NOMO-1 treated with dmso at 0.1 percent for 144 hours (cell line): ENCODE data around the gene CEP44.
A peak's percentile ranks its signal among the peaks of the same experiment; 100 is the strongest.
"Not testable (repeated sequence)": the region's sequence is repeated elsewhere in the genome, so short reads cannot be mapped to it uniquely, and the experiment has no call there.

Experiments used
- DNase-seq: peaks from one replicate; lab custom pipeline; 2025; ENCODE audit not compliant: unreplicated experiment; lab: John Stamatoyannopoulos, UW

Gene CEP44, protein sequence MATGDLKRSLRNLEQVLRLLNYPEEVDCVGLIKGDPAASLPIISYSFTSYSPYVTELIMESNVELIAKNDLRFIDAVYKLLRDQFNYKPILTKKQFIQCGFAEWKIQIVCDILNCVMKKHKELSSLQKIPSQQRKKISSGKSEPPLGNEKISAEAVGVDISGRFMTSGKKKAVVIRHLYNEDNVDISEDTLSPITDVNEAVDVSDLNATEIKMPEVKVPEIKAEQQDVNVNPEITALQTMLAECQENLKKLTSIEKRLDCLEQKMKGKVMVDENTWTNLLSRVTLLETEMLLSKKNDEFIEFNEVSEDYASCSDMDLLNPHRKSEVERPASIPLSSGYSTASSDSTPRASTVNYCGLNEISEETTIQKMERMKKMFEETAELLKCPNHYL

DNA sequence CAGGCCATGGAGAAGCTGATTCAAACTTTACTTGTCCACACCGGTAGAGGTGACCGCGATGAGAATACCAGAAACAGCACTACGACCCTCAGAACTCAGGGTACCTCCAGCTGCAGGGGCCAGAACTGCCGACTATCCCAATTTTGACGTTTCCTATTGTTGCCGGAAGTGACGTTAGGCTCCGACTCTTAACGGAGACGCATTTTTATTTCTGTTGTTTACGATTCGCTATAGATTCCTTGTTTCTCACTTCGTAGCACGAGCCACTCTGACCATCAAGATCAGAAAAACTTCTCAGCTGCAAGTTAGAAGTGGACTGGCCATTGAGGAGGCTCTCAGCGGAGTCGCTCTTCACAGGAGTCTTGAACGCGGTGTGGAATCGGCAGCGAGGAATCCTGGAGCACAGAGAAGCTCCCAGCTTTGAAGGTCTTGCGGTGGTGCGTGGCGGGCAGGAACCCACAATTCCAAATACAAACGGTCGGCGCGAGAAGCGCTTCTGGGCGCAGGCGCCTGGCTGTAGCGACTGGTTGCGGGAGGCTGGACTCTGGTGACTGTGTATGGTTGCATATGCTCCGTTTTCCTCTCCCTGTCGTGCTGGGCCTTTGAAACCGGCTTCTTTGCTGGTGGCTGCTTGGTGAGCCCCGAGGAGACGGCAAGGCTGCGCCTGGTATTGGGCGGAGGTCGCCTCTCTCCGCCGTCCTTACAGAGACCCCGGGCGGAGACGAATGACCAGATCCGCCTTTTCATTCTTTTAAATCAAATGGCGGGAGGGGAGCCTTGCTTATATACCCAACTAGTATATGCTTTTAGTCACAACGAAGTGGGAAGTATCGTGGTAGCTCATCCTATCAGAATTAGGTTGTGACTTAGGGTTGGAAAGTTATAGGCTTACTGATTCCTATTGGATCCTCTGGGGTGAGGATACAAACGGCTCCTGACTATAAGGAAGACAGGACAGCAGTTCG, at the start of gene CEP44, which contains the start of gene FBXO8:
Gene CEP44, plus strand, starts transcription at position 405 of the 965 bp plus-strand sequence. CDS start 15,211 bp downstream, outside the sequence.
Gene FBXO8, minus strand, starts transcription at position 161 of the 965 bp plus-strand sequence. CDS start 20,575 bp downstream, outside the sequence.
- peak; percentile 50 for DNase-seq

DNA sequence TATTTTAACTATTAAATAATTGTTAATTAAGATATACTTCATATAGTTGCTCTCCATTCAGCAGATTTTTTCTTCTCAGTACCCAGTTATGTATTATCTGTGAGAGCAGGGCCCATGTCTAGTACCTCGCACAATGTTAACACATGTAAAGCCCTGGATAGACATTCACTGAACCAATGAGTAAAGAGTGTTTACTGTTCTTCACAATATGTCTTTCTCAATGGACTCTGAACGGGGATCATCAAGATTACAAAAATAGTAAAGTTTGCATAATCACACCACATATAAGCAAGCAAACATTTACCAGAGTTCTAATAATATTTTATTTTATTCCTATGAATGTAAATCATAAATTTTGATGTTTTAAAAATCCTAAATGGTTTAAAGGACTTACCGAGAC, 47.4 kb upstream of the CEP44 start:
- DNase-seq = no peak

DNA sequence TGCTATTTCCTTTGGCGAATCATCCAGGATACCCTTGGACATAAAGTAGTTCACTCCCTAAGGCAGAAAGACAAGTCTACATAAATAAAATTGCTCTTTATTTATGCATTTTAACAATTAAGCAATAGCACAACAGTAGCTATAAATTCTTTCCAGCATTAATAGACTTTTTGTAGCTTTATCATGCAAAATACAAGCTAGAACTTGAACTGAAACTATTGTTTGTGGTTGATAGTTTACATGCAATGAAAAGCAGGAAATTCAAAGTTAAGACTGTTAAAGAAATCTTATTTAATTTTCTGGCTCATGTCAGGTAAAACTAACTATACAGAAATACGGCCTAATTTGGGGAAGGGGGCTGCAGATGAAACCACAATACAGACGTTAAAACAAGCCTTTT, 42.5 kb upstream of the CEP44 start:
- DNase-seq = no peak

DNA sequence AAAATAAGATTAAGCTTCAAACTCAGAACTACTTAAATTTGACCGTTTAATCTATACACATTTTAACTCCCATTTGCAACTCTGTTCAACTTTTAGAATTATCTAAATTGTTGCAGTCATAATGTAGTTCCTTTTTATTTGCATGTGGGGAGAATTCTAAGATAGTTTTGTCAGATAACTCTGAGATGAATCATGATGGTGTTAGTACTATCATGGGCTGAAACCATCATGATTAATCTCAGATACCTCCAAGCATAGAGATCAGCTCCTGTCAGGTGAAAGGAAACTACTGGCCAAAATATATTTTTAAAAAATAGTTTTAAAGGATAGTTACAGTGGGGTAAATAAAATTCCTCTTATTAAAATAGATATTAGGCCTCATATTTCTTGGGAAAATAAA, 39.3 kb upstream of the CEP44 start:
- DNase-seq = no peak

DNA sequence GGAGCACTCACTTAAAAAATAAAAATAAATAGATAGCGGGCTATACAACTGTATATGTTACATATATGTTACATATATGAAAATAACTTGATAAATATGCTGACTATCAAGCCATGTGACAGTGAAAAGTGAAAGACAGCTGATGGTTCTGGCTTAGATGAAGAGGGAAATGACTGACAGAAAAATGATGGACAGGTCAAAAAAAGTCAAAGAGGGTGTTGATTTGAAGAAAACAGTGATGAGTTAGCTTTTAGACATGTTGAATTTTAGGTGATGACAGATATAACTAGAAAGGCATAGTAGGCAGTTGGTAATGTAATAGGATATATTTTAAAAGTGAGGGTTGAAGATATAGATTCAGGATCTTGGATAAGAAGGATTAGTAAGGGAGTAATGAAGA, 38.0 kb upstream of the CEP44 start:
- no peak for DNase-seq

DNA sequence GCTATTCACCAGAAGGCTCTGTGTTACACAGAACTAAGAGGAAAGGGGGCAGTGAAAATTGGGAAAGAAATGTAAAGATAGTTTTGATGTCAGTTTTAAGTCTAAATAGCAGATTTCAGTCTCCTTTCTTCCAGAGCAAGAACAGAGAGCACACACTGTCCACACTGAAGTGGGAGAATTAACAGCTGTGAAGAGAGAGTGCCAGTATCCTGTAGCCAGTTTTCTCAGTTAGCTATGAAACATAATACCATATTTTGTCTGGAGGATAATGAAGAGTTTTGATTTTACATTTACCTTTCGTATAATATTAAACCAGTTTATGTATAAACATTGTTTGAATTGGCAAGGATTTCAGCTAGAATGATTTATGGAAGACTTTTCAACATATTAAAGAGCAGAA, 35.3 kb upstream of the CEP44 start:
- no peak for DNase-seq

DNA sequence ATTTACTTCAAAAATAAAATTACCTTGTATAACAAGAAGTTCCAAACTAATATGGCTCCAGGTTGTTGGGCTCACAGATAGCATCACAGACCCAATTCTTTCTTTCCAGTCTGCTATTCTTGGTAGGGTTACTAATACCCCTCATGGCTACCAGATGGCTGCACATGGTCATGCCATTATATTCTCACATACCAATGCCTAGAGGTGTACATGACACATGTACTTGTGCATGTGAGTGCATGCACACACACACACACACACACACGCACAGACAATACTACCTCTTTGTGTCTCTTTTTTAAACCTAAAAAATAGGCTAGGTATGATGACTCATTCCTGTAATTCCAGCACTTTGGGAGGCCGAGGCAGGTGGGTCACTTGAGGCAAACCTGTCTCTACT, 31.3 kb upstream of the CEP44 start:
- no peak for DNase-seq

DNA sequence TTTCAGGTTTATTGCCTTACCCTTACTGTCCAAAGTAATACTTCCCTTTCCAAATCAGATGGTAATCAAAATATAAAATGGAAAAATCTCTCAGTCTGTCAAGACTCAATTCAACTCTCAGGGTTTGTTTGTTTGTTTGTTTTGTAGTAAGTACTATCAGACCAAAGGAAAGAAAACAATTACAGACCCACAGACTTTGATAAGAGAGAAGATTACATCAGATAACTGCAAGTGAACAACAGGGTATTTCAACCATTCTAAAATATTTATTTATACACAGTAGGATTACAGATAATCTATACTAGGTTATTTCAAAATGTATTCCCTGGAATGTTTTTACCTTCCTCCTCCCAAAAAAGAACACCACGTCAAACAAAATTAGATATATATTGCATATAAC, 29.1 kb upstream of the CEP44 start:
- no peak for DNase-seq

DNA sequence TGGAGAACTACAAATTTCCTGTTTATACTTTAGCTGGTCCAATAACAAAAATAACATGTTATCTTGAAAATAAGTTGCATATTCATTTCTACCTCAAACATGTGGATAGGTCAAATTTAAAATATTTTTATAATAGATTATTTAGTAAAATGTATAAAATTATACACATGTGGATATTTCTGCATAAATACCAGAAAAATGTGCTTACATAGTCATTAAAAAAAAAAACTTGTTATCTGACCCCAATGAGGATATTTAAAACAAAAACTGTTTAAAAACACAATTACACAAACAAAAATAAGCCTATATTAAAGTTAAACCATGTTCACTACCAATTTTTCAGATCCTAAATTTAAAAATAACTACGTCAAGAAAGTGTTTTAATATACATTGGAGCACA, 28.3 kb upstream of the CEP44 start:
- no peak for DNase-seq

DNA sequence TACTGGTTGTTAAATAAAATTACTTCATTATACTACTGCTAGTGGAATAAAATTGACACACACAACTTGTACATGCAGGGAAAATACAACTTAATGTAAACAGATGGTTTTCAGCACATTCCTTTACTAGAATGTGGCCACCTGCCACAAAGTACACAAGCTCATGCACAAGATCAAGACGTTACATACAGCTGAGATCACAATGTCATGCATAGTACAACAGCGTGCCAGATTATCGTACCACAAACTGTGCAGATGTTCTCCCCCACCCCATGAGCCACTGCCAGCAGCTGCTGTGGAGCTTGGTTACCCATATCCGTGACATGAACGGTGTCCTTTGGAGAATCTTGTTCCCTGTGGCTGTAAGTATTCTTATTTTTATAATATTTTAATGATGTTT, 27.9 kb upstream of the CEP44 start:
- no peak for DNase-seq

DNA sequence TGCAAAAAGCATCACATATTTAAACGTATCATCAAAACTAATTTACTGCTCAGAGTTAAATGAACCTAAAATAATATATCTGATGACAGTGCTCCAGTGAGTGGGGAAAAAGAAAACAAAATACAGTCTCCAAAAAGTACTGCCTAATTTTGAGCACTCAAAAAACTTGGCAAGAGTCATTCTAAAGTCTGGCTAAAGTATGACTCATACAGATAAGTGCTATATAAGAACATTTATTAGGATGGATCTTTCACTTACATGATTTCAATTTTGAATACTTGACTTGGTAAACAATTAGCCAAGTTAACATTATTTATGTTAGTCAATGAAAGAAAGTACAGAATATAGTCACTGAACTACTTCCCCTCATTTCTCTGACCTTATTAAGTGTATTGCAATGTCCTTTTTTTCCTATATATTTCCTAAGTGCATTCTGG, 27.4 kb upstream of the CEP44 start:
- DNase-seq = no peak

DNA sequence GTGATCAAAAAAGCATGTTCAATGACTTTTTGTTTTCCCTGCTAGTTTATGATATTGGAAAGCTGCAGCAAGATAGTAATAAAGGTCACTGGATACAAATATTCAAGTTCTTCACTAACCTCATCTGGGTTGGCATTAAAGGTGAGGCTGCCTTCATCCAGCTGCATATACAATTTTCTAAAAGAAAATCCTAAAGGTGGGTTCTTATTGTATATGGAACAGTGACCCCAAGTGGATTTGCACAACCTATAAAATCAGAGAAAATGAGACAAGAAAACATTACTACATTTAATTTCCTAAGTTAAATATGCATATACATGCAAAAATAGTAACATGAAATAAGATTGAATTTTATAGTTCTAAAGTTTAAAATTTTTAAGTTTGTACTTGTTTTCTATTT, 24.1 kb upstream of the CEP44 start:
- no peak for DNase-seq

DNA sequence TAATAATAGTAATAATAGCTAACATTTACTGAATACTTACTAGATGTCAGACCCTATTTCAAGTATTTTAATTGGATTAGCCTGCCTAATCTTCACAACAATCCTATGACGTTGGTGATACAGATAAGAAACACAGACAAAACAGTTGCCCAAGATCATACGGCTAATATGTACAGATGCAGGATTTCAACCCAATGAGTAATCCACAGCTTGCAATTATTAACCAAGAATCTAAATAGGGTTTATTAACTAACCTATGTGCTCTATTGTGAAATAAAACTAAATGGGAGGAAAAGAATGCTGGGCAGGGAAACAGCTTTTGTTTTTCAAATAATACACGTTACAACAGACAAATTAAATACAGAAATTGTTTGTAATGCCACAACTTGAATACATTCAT, 23.6 kb upstream of the CEP44 start:
- no peak for DNase-seq

DNA sequence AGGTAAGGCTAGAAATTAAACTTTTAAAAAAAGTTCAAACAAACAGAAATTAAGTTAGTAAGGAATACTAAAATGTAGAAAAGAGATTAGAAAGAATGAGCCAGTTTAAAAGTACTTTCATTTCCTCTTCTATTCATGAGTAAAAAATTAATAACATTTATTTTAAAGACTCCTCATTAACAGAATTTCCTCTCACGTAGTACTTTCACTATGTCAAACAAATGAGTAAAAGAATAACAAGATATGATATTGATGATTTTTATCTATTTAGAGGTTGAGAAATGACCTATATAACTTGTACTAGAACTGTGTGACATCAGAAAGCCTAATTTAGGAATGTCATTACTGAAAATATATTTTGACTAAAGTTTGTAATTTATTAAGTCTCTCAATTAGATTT, 22.3 kb upstream of the CEP44 start:
- not testable (repeated sequence) for DNase-seq

DNA sequence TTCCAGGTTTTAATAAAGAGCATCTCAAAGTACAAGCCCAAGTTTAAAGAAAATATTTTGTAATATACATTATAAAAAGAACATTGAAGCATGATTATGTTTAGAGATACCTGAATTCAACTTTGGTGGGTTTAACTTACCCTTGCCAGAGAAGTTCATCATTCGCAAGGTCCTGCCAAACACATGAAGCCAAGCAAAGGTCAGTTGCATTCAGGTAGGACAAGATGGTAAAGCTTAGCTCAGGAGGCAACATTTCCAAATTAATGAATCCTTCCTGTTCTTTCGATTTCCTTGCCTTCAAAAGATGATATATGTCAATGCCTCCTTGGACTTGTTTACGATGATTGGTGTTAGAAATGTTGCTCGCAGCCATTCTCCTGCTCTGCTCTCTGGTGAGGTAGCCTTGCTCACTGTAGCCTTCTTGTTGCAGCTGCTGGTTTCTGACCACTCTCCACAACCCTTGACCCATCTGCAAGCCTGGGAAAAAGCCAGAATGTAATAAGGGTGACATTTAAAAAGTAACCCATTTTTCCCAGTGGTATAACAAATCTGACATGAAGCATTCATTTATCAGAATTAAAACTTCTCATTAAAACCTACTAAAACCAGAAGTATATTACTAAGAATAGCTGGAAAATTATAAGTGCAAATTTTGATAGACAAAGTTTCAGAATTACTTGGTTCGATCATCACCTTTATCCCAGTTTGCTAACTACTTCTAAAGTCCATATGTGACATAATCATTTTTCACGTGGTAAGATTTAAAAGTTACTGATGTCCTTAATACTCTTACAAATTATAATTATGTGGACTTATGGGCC, 20.9 kb upstream of the CEP44 start:
- DNase-seq = no peak

DNA sequence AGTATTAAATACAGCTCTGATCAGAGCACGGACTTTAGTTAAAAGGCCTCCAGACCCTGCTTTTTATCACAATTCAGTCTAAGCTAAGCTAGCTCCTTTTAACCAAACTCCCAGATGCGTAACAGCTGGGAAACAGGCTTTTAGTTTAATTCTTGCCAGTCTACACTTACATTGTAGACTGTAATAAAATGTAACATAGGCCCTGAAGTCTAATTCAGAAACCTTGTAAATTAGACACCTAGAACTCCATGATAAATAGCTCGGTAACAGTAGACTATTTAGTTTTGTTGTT, 20.3 kb upstream of the CEP44 start:
- DNase-seq = no peak

DNA sequence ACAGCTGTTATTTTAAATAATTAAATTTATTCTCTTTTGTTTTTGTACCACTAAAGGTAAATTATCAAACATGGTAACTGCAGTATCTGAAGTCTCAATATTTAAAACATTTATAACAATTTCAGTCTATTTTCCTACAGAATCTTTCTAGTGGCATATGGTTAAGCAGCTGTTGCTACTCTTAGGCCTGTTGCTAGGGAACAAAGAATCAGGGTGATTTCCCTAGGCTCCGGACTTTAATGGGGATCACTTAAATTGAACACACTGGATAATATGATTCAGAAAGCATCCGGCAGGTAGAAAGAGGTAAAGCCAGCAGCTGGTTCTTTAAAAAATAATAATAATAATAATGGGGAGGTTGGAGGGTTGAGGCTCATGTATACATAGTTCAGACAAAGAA, 17.8 kb upstream of the CEP44 start:
- DNase-seq = no peak

DNA sequence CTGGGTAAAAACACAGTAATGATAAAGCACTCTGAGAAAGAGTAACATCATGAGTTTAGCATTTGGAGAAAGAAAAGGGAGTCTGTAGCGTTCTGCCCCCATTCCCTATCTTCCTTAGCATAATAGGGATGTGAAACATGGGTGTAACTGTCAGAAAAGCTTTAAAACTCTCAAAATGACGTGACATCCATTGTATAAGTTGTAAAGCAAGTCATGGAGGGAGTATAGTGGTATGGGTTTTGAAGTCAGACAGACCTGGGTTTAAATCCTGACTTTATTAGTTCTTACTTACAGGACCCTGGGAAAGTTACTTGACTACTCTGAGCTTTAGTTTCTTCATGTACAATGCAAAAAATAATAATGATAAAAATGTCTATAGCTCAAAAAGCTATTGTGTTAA, 17.3 kb upstream of the CEP44 start:
- DNase-seq = no peak

DNA sequence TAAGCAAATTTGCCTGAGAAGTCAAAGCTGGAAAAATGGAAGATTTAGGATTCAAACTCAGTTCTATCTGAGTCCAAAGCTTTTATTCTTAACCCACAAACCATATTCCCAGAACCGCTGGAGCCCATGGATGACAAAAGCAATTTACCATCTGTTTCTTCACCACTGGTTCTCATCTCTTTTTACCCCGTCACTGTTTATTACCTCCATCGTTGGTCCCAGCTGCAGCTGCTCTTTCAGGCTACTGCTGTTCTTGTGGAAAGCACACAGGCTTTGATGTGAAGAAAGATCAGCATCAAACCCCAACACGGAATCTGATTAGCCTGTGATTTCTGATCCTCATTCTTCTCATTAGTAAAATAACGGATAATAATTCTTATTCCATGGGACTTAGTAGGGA, 9.8 kb upstream of the CEP44 start:
- DNase-seq = no peak

DNA sequence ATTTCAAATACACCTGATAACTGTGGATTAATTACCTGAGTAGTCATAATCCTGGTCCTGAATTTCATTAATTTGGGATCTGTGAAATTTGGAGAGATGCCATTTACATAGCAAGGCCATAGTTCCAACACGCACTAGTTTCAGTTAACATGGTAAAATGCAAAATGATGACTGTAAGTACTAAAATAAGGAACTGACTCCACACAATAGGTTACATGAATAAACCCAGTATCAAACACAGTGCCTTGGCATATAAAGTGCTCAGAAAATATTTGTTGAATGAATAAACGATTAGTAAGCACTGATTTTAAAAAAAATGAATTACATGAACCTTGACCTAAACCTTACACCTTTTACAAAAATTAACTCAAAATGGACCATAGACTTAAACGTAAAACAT, 9.3 kb upstream of the CEP44 start:
- no peak for DNase-seq

DNA sequence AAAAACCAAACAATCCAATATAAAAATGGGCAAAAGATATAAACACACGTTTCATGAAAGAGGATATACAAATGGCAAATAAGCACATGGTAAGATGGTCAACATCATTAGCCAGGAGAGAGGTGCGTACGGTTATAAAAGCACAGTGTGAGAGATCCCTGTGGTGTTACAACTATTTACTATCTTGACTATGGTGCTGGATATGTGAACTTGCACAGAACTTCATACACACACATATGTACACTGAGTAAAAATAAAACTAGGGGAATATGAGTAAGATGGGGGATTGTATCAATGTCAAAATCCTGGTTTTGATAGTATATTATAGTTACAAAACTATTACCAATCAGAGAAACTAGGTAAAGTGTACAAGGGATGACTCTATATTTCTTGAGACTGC, 8.6 kb upstream of the CEP44 start:
- no peak for DNase-seq
